Endothelial cell of umbilical vein (primary cell): ENCODE measurements around the gene ITGA1. TPM values are rescaled to one million over a fixed set of nuclear protein-coding genes. Genes with fewer than 3 reads are reported as not detected.

ENCODE experiments used
- BruUV-seq: library from RNA; stranded (reverse); fragments of 400-500 nt; replicated peaks from 2 replicates; lab custom pipeline; 2021; lab: Mats Ljungman, UMichigan
- CTCF ChIA-PET: fragments of 300-600, 350-600 bp; sonication (Branson Sonifier 250); formaldehyde crosslinking; loops from one replicate; lab custom pipeline; 2021; ENCODE audit warnings: antibody characterized with exemption, inconsistent platforms; lab: Charles Lee
- POLR2A ChIA-PET: fragments of 300-600, 350-600 bp; sonication (Branson Sonifier 250); formaldehyde crosslinking; loops from one replicate; lab custom pipeline; 2021; ENCODE audit warnings: antibody characterized with exemption, inconsistent platforms; lab: Charles Lee
- DNase-seq: peaks from one replicate; pipeline ENCODE4 v3.0.0-alpha.2; 2011; ENCODE audit warnings: low read depth, low spot score
- FAIRE-seq: peaks from 2 replicates; lab custom pipeline; 2011; peaks lifted over from hg19 to GRCh38; lab: Jason Lieb, UNC
- H2AFZ ChIP-seq: 2 replicates; pipeline ENCODE4 v1.6.0; 2012; ENCODE audit warnings: low read depth, low read length, control low read depth, inconsistent platforms
- H3K27ac ChIP-seq: 2 replicates; pipeline ENCODE4 v1.5.1; 2011; ENCODE audit warnings: low read depth, mild to moderate bottlenecking, control low read depth, low read length, moderate library complexity; ENCODE audit not compliant: insufficient read depth
- H3K27me3 ChIP-seq, 2 experiments: 2 replicates each; pipeline versions ENCODE4 v1.6.0 to v1.6.1; 2011; ENCODE audit warnings: low read length in 2 of 2, mixed read lengths in 1 of 2; ENCODE audit not compliant: control insufficient read depth in 2 of 2, insufficient read depth in 2 of 2
- H3K36me3 ChIP-seq, 2 experiments: 2 replicates in 1 of 2; 3 replicates in 1 of 2; pipeline ENCODE4 v1.5.1; 2011; ENCODE audit warnings: low read length in 2 of 2, mild to moderate bottlenecking in 1 of 2, moderate library complexity in 1 of 2; ENCODE audit not compliant: control insufficient read depth in 2 of 2, insufficient read depth in 2 of 2; ENCODE audit errors: extremely low read depth in 1 of 2
- H3K4me1 ChIP-seq: 3 replicates; pipeline ENCODE4 v1.5.1; 2011; ENCODE audit warnings: mild to moderate bottlenecking, low read length; ENCODE audit not compliant: control insufficient read depth, insufficient read depth; ENCODE audit errors: extremely low read depth
- H3K4me2 ChIP-seq: 2 replicates; pipeline ENCODE4 v1.6.1; 2011; ENCODE audit warnings: low read length, control low read depth, mixed read lengths; ENCODE audit not compliant: insufficient read depth
- H3K4me3 ChIP-seq, 3 experiments: fragments of 200-600 bp in 1 of 3; sonication (generic), shearing (Covaris generic) in 1 of 3; replicated peaks in 1 of 3; 2 replicates each; pipeline ENCODE4 v1.5.1; 2011 to 2016; ENCODE audit warnings: control low read depth in 3 of 3, low read length in 3 of 3, mild to moderate bottlenecking in 2 of 3, inconsistent platforms in 1 of 3, low read depth in 1 of 3, moderate library complexity in 1 of 3; ENCODE audit not compliant: insufficient read depth in 1 of 3
- H3K79me2 ChIP-seq: 2 replicates; pipeline ENCODE4 v1.6.0; 2012; ENCODE audit warnings: low read length, inconsistent platforms; ENCODE audit not compliant: control insufficient read depth, insufficient read depth
- H3K9ac ChIP-seq: replicated peaks from 2 replicates; pipeline ENCODE3; 2011; ENCODE audit warnings: low read length, control low read depth; ENCODE audit not compliant: insufficient read depth; ENCODE audit errors: extremely low read depth
- H3K9me1 ChIP-seq: replicated peaks from 3 replicates; pipeline ENCODE4 v1.6.0; 2011; ENCODE audit warnings: mild to moderate bottlenecking, low read length; ENCODE audit not compliant: control insufficient read depth, insufficient read depth; ENCODE audit errors: extremely low read depth
- H3K9me3 ChIP-seq: replicated peaks from 2 replicates; pipeline ENCODE4 v1.5.1; 2012; ENCODE audit warnings: low read length, inconsistent platforms; ENCODE audit not compliant: control insufficient read depth, insufficient read depth
- H4K20me1 ChIP-seq: replicated peaks from 2 replicates; pipeline ENCODE3; 2011; ENCODE audit warnings: mild to moderate bottlenecking, low read length; ENCODE audit not compliant: control insufficient read depth, insufficient read depth; ENCODE audit errors: extremely low read depth
- CTCF ChIP-seq, 2 donors: IDR thresholded peaks; 1 replicate in 1 of 2; 2 replicates in 1 of 2; pipeline ENCODE4 v1.5.1; 2011; ENCODE audit warnings: low read length in 2 of 2, mild to moderate bottlenecking in 2 of 2, moderate library complexity in 2 of 2, control low read depth in 1 of 2, inconsistent platforms in 1 of 2, low read depth in 1 of 2; ENCODE audit not compliant: insufficient read depth in 1 of 2; ENCODE audit errors: extremely low read depth in 1 of 2
- EZH2 ChIP-seq: IDR thresholded peaks from 2 replicates; pipeline ENCODE4 v1.6.1; 2012; ENCODE audit warnings: borderline replicate concordance, low read depth, mild to moderate bottlenecking, moderate library complexity, low read length, inconsistent platforms; ENCODE audit not compliant: severe bottlenecking
- FOS ChIP-seq: IDR thresholded peaks from 2 replicates; pipeline ENCODE4 v1.6.1; 2011; ENCODE audit warnings: mild to moderate bottlenecking, low read length, moderate library complexity, borderline replicate concordance; ENCODE audit not compliant: insufficient read depth
- GATA2 ChIP-seq: IDR thresholded peaks from 2 replicates; pipeline ENCODE4 v1.7.0; 2011; ENCODE audit warnings: low read depth, mild to moderate bottlenecking, moderate library complexity, mixed read lengths, low read length; ENCODE audit not compliant: insufficient read length, insufficient read depth
- JUN ChIP-seq: IDR thresholded peaks from 2 replicates; pipeline ENCODE4 v1.6.1; 2011; ENCODE audit warnings: borderline replicate concordance, low read depth; ENCODE audit not compliant: insufficient read length, insufficient read depth
- MYC ChIP-seq: IDR thresholded peaks from one replicate; pipeline ENCODE4 v1.6.1; 2011; ENCODE audit warnings: mild to moderate bottlenecking, low read depth, low read length
- POLR2A ChIP-seq: IDR thresholded peaks from 2 replicates; pipeline ENCODE4 v1.6.1; 2012; ENCODE audit warnings: low read depth, mild to moderate bottlenecking, control low read depth, low read length
- POLR2AphosphoS5 ChIP-seq: IDR thresholded peaks from 2 replicates; pipeline ENCODE4 v1.6.1; 2012; ENCODE audit warnings: low read depth, mild to moderate bottlenecking, control low read depth, low read length, moderate library complexity; ENCODE audit not compliant: insufficient read depth
- dilution Hi-C: fragments of 300-500 bp; cut with MboI; formaldehyde crosslinking; loops from one replicate; pipeline ENCODE4 v1.15.0; 2019; ENCODE audit warnings: low sequenced_read_pairs; ENCODE audit not compliant: extremely low pct_ligation_motif_present
- intact Hi-C: fragments of 100-400 bp; cut with micrococcal nuclease; formaldehyde crosslinking; loops from one replicate; pipeline ENCODE4 v1.10.0; 2022
- polyA plus RNA-seq, 4 experiments: library from polyadenylated mRNA; depleted of rRNA in 3 of 4; stranded (reverse) in 3 of 4; unstranded in 1 of 4; fragments of >200 nt; gene quantifications; 2 replicates each; pipeline versions ENCODE4 v1.2.1 to v1.2.3, GENCODE V29; 2011 to 2012; ENCODE audit warnings: missing spikeins in 1 of 4
- total RNA-seq: library from RNA; stranded (reverse); gene quantifications from 2 replicates; pipeline ENCODE4 v1.2.3, GENCODE V29; 2021
- TF ChIP-seq, protein P1 (sequence below): IDR thresholded peaks from 2 replicates; pipeline ENCODE4 v1.6.1; 2011; ENCODE audit not compliant: insufficient read depth, insufficient read length

ITGA1 gene
- total and polyA plus RNA-seq, 2 donors (not counting 3 experiments of a cell fraction or from before 2014, with no cell fraction given) = 0.65 to 1.9 TPM

GRCh38 chr5:52842111-52842510 is 54.4 kb downstream of the ITGA1 start:
- H3K4me2 ChIP-seq = no peak overlapping the region
- no peaks in the 10 kb centered on the region for H4K20me1 ChIP-seq
- H3K4me3 ChIP-seq = no peak overlapping the region
- no peaks in the 10 kb centered on the region for H3K27me3 ChIP-seq
- H3K4me1 ChIP-seq = peaks cover 24% of the 10 kb centered on the region
- DNase-seq (no peak), FAIRE-seq (no peak)
- no TSS peak for BruUV-seq
- POLR2A ChIA-PET = no interaction called here
- H2AFZ ChIP-seq = no peak overlapping the region
- CTCF ChIA-PET = interaction anchor here (1.7 kb wide), 1 partner anchor 73 kb away, joined by 7 read pairs; no protein-coding TSS in a partner anchor
- no peak overlapping the region for H3K9ac ChIP-seq
- TF ChIP-seq EZH2 (no peak), POLR2AphosphoS5 (no peak), POLR2A (no peak), MYC (no peak), JUN (no peak), GATA2 (no peak), FOS (no peak), CTCF (IDR thresholded peaks at IDR 0.05; ENCODE audit: extremely low read depth in 1 of 2, insufficient read depth in 1 of 2, low read depth in 1 of 2, low read length in 2 of 2) (no peak)
- TF ChIP-seq, protein P1, sequence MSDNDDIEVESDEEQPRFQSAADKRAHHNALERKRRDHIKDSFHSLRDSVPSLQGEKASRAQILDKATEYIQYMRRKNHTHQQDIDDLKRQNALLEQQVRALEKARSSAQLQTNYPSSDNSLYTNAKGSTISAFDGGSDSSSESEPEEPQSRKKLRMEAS = no peak
- no peaks in the 10 kb centered on the region for H3K9me3 ChIP-seq
- no peaks in the 10 kb centered on the region for H3K9me1 ChIP-seq
- H3K27ac ChIP-seq = no peak overlapping the region
- H3K79me2 ChIP-seq = no peaks in the 10 kb centered on the region
- dilution Hi-C loops = no loop called here
- H3K36me3 ChIP-seq = no peaks in the 10 kb centered on the region
- intact Hi-C loops = no loop called here
